ENCODE results near the gene PSMA8. TPM values are rescaled to one million over a fixed set of nuclear protein-coding genes. Genes with fewer than 3 reads are reported as not detected.

Gene PSMA8
- total RNA-seq, 1 experiment from 2014 or later = not detected

DNA sequence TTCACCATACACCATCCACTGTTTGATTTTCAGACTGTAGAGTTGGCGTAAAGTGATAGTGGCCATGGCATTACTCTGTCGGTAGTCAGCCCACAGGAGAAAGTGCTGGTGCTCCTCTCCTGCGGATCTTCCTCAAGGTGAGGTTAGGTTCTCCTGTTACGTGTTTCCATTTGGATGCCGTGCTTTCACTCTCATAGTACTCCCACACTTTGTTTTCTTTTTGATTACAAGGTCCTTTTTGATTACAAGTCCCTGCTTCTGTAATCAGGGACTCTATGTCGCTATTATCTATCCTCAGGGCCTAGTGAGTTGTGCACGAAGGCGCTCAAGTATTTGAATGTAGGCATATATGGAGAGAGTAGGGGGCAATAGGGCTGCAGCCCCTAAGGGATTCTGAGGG, 96.8 kb downstream of the PSMA8 start:
- no peak overlapping the region for H4K5ac ChIP-seq (ENCODE audit: insufficient read length, low read depth, low read length)
- H2BK5ac ChIP-seq (ENCODE audit: insufficient read length, low read length) = no peak overlapping the region
- TF ChIP-seq, protein P1, sequence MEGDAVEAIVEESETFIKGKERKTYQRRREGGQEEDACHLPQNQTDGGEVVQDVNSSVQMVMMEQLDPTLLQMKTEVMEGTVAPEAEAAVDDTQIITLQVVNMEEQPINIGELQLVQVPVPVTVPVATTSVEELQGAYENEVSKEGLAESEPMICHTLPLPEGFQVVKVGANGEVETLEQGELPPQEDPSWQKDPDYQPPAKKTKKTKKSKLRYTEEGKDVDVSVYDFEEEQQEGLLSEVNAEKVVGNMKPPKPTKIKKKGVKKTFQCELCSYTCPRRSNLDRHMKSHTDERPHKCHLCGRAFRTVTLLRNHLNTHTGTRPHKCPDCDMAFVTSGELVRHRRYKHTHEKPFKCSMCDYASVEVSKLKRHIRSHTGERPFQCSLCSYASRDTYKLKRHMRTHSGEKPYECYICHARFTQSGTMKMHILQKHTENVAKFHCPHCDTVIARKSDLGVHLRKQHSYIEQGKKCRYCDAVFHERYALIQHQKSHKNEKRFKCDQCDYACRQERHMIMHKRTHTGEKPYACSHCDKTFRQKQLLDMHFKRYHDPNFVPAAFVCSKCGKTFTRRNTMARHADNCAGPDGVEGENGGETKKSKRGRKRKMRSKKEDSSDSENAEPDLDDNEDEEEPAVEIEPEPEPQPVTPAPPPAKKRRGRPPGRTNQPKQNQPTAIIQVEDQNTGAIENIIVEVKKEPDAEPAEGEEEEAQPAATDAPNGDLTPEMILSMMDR (conservative IDR thresholded peaks at IDR 0.05) = no peak
- H3K4me3 Mint-ChIP-seq = peak overlapping the region in 1 of 2 experiments; percentile 9; a peak in 1 of 5 replicates
- H3K4ac ChIP-seq (ENCODE audit: low read depth, low read length) = no peak overlapping the region
- peaks cover 62% of the 10 kb centered on the region in 2 experiments for H3K4me1 Mint-ChIP-seq
- no peak overlapping the region for H3K56ac ChIP-seq (ENCODE audit: insufficient read length, low read depth, low read length)
- no peak overlapping the region for H3K9ac ChIP-seq (ENCODE audit: extremely low read depth, insufficient read length, low read length)
- H3K79me2 ChIP-seq (ENCODE audit: insufficient read depth, low read length) = peaks cover 20% of the 10 kb centered on the region; the same call in 1 of the 2 replicates
- H4K8ac ChIP-seq (replicated peaks; ENCODE audit: insufficient read length, low read depth, low read length) = no peak overlapping the region
- no peak overlapping the region for H3K18ac ChIP-seq (ENCODE audit: insufficient read length, low read depth, low read length)
- peaks cover 10 to 15% of the 10 kb centered on the region in 2 experiments for H3K9me3 Mint-ChIP-seq
- no peak overlapping the region for H3T11ph ChIP-seq (ENCODE audit: low read length)
- no peak overlapping the region for H3K4me2 ChIP-seq (ENCODE audit: insufficient read depth, insufficient read length, low read length)
- peaks cover 6% of the 10 kb centered on the region for H3K79me1 ChIP-seq (ENCODE audit: insufficient read depth, low read depth, low read length, poor library complexity, severe bottlenecking)
- no peaks in the 10 kb centered on the region for H3K9me3 ChIP-seq (ENCODE audit: control insufficient read depth, low read depth, low read length)
- DNase-seq = no peak
- no peak overlapping the region for H3K23ac ChIP-seq (ENCODE audit: insufficient read length, low read depth, low read length)
- 0 out of 7 replicates have a peak overlapping the region, but pooled peaks of 2 of the 3 experiments have one; percentile 7 for H3K27ac Mint-ChIP-seq
- no peak overlapping the region for H2BK120ac ChIP-seq (ENCODE audit: low read depth, low read length, poor library complexity, severe bottlenecking)
- no peak overlapping the region for H2BK15ac ChIP-seq (ENCODE audit: low read depth, low read length)
- H3K14ac ChIP-seq (ENCODE audit: insufficient read depth, low read length) = no peak overlapping the region
- peaks cover 4% of the 10 kb centered on the region for H3K27me3 Mint-ChIP-seq (ENCODE audit: low read depth)
- no peak overlapping the region for H2AFZ ChIP-seq (ENCODE audit: low read length)
- no peak overlapping the region for H2BK12ac ChIP-seq (ENCODE audit: insufficient read length, low read depth, low read length)
- H3K23me2 ChIP-seq (ENCODE audit: insufficient read length, low read depth, low read length, poor library complexity, severe bottlenecking) = peaks cover 5% of the 10 kb centered on the region
- no peak overlapping the region for H2AK5ac ChIP-seq (ENCODE audit: insufficient read length, low read length)
- H2BK20ac ChIP-seq (ENCODE audit: low read depth, low read length, poor library complexity, severe bottlenecking) = no peak overlapping the region
- WGBS (ENCODE audit: extremely low coverage, insufficient read length, low lambda C conversion rate) = no CpG with 5 or more reads among the region's 8 CpGs
- H3K27me3 ChIP-seq (ENCODE audit: insufficient read depth, low read length) = no peaks in the 10 kb centered on the region
- H3K4me1 ChIP-seq (ENCODE audit: insufficient read depth, low read length) = peaks cover 3% of the 10 kb centered on the region; the same call in 1 of the 2 replicates
- H4K91ac ChIP-seq (ENCODE audit: insufficient read length, low read depth, low read length) = no peak overlapping the region
- H4K20me1 ChIP-seq (ENCODE audit: control insufficient read depth, insufficient read depth, insufficient read length) = peaks cover 4% of the 10 kb centered on the region
- no peak overlapping the region for H3K27ac ChIP-seq (ENCODE audit: insufficient read length, low read depth, low read length)
- peaks cover 15 to 18% (median 16%) of the 10 kb centered on the region in 3 experiments for H3K36me3 Mint-ChIP-seq (ENCODE audit: insufficient read depth in 1 of 3, low read depth in 3 of 3)

Measured in H9 (cell line).